Measurements from ENCODE around the gene KRTAP2-3. TPM values are rescaled to one million over a fixed set of nuclear protein-coding genes. Genes with fewer than 3 reads are reported as not detected.
A peak's percentile ranks its signal among the peaks of the same experiment; 100 is the strongest.
"Not testable (repeated sequence)": the region's sequence is repeated elsewhere in the genome, so short reads cannot be mapped to it uniquely, and the experiment has no call there.

Gene KRTAP2-3
- total RNA-seq (2014; rRNA removed; shearing (Covaris generic)): not detected in 2 replicates

GRCh38 chr17:41060052-41060604 is at the start of gene KRTAP2-3:
KRTAP2-3 (minus strand) TSS chr17:41060114; CDS start chr17:41060050, 64 bp downstream.
- DNase-seq (ENCODE audit: low read depth): peak; percentile 93

GRCh38 chr17:41108728-41109386 is 48.9 kb upstream of the KRTAP2-3 start:
- not testable (repeated sequence) for DNase-seq (ENCODE audit: low read depth)

GRCh38 chr17:41107941-41108450 is 48.1 kb upstream of the KRTAP2-3 start:
- peak; percentile 57 for DNase-seq (ENCODE audit: low read depth)

- DNase-seq (ENCODE audit: low read depth): not testable (repeated sequence)
These were observed 45.4 kb upstream of the KRTAP2-3 start, which contains the start of gene KRTAP4-9 for GRCh38 chr17:41105347-41105746. KRTAP4-9 (plus strand) TSS chr17:41105389; CDS start chr17:41105389, 0 bp downstream.

GRCh38 chr17:41104386-41105038 is 44.6 kb upstream of the KRTAP2-3 start:
- peak; percentile 64 for DNase-seq (ENCODE audit: low read depth)

- DNase-seq (ENCODE audit: low read depth): no peak
These were observed 44.0 kb upstream of the KRTAP2-3 start for GRCh38 chr17:41103896-41104295.

GRCh38 chr17:41101586-41102259 is 41.8 kb upstream of the KRTAP2-3 start, which contains the start of gene KRTAP4-16:
KRTAP4-16 (minus strand) TSS chr17:41102209; CDS start chr17:41102209, 0 bp downstream.
- DNase-seq (ENCODE audit: low read depth): no peak

GRCh38 chr17:41099682-41100480 is 40.0 kb upstream of the KRTAP2-3 start:
- DNase-seq (ENCODE audit: low read depth): peak; percentile 89

- peak; percentile 85 for DNase-seq (ENCODE audit: low read depth)
These were observed 38.6 kb upstream of the KRTAP2-3 start for GRCh38 chr17:41098481-41098880.

- no peak for DNase-seq (ENCODE audit: low read depth)
These were observed 38.1 kb upstream of the KRTAP2-3 start, which contains the start of gene KRTAP4-8 for GRCh38 chr17:41098042-41098441. KRTAP4-8 (minus strand) TSS chr17:41098142; CDS start chr17:41098084, 58 bp downstream.

- DNase-seq (ENCODE audit: low read depth): no peak
These were observed 36.1 kb upstream of the KRTAP2-3 start for GRCh38 chr17:41096055-41096454.

GRCh38 chr17:41088760-41089352 is 28.9 kb upstream of the KRTAP2-3 start:
- DNase-seq (ENCODE audit: low read depth): not testable (repeated sequence)

GRCh38 chr17:41084100-41084856 is 24.4 kb upstream of the KRTAP2-3 start, which contains the start of gene KRTAP4-7:
KRTAP4-7 (plus strand) TSS chr17:41084150; CDS start chr17:41084207, 57 bp downstream.
- DNase-seq (ENCODE audit: low read depth): not testable (repeated sequence)

- DNase-seq (ENCODE audit: low read depth): peak; percentile 61
These were observed 23.5 kb upstream of the KRTAP2-3 start for GRCh38 chr17:41083427-41083826.

- DNase-seq (ENCODE audit: low read depth): peak; percentile 70
These were observed 22.7 kb upstream of the KRTAP2-3 start for GRCh38 chr17:41082626-41083025.

GRCh38 chr17:41076788-41077187 is 16.9 kb upstream of the KRTAP2-3 start:
- no peak for DNase-seq (ENCODE audit: low read depth)

- DNase-seq (ENCODE audit: low read depth): no peak
These were observed 13.8 kb upstream of the KRTAP2-3 start for GRCh38 chr17:41073676-41074075.

GRCh38 chr17:41071606-41072360 is 11.9 kb upstream of the KRTAP2-3 start:
- no peak for DNase-seq (ENCODE audit: low read depth)

GRCh38 chr17:41069031-41069430 is 9.1 kb upstream of the KRTAP2-3 start:
- DNase-seq (ENCODE audit: low read depth): no peak
